OCI-LY3 (cell line): Measurements from ENCODE around the gene DRG2.

Experiments used
- H2AFZ ChIP-seq: fragments of 200-600, 300-600 bp; shearing (Covaris generic); 2 replicates; pipeline ENCODE4 v1.6.0; 2014; ENCODE audit warnings: antibody characterized with exemption, low read depth, low read length
- H3K27ac ChIP-seq: fragments of 200-600, 300-600 bp; sonication (generic); 2 replicates; pipeline ENCODE4 v1.5.1; 2014; ENCODE audit warnings: mild to moderate bottlenecking, low read length, moderate library complexity, mixed read lengths
- H3K27me3 ChIP-seq: fragments of 200-600, 300-600 bp; sonication (generic); 2 replicates; pipeline ENCODE4 v1.6.1; 2014; ENCODE audit warnings: low read depth, low read length, mixed read lengths
- H3K36me3 ChIP-seq: fragments of 200-600, 300-600 bp; sonication (generic); replicated peaks from 2 replicates; pipeline ENCODE3; 2014; ENCODE audit warnings: low read depth, low read length, mixed read lengths
- H3K4me1 ChIP-seq: fragments of 300-600, 200-600 bp; sonication (generic); 2 replicates; pipeline ENCODE4 v1.6.1; 2014; ENCODE audit warnings: low read length, mixed read lengths
- H3K4me2 ChIP-seq: fragments of 200-600, 300-600 bp; sonication (generic); 2 replicates; pipeline ENCODE4 v1.6.1; 2014; ENCODE audit warnings: low read length, mixed read lengths
- H3K4me3 ChIP-seq: fragments of 300-600, 200-600 bp; sonication (generic); 2 replicates; pipeline ENCODE4 v1.5.1; 2014; ENCODE audit warnings: antibody characterized with exemption, mild to moderate bottlenecking, low read length, moderate library complexity
- H3K79me2 ChIP-seq: fragments of 300-600, 200-600 bp; shearing (Covaris generic); 2 replicates; pipeline ENCODE4 v1.6.1; 2014; ENCODE audit warnings: mild to moderate bottlenecking, low read length, mixed read lengths
- H3K9ac ChIP-seq: fragments of 300-600, 200-600 bp; shearing (Covaris generic); 2 replicates; pipeline ENCODE4 v1.6.0; 2014; ENCODE audit warnings: mild to moderate bottlenecking, low read length, moderate library complexity
- H3K9me3 ChIP-seq: fragments of 200-600, 300-600 bp; shearing (Covaris generic); 2 replicates; pipeline ENCODE4 v1.6.1; 2014; ENCODE audit warnings: low read length, mixed read lengths; ENCODE audit not compliant: insufficient read depth
- H4K20me1 ChIP-seq: fragments of 200-600, 300-600 bp; sonication (generic); 2 replicates; pipeline ENCODE4 v1.6.1; 2016; ENCODE audit warnings: low read length, mixed read lengths; ENCODE audit not compliant: insufficient read depth
- CTCF ChIP-seq: fragments of 200-600, 300-600 bp; sonication (generic); IDR thresholded peaks from 2 replicates; pipeline ENCODE4 v1.5.1; 2014; ENCODE audit warnings: antibody characterized with exemption, low read length, low read depth
- EZH2phosphoT487 ChIP-seq: fragments of 200-600 bp; shearing (Covaris generic); IDR thresholded peaks from 2 replicates; pipeline ENCODE4 v1.6.1; 2018; ENCODE audit warnings: antibody characterized with exemption, mixed run types, low read depth

The DRG2 gene

GRCh38 chr17:18100616-18101015, 12.9 kb downstream of the DRG2 start:
- Histone ChIP-seq H3K4me2 (no peak overlapping the region), H3K27me3 (no peaks in the 10 kb centered on the region), H3K27ac (no peak overlapping the region), H3K9me3 (no peaks in the 10 kb centered on the region), H2AFZ (no peak overlapping the region), H3K4me1 (no peaks in the 10 kb centered on the region), H3K79me2 (no peaks in the 10 kb centered on the region), H3K36me3 (no peaks in the 10 kb centered on the region), H4K20me1 (no peaks in the 10 kb centered on the region), H3K9ac (no peak overlapping the region), H3K4me3 (no peak overlapping the region)
- no peak for TF ChIP-seq CTCF
- no peak for TF ChIP-seq EZH2phosphoT487

GRCh38 chr17:18101828-18102227, 14.1 kb downstream of the DRG2 start:
- H3K9me3 ChIP-seq, result no peaks in the 10 kb centered on the region
- H3K4me2 ChIP-seq, result no peak overlapping the region
- no peaks in the 10 kb centered on the region for H3K4me1 ChIP-seq
- H2AFZ ChIP-seq, result no peak overlapping the region
- no peaks in the 10 kb centered on the region for H3K79me2 ChIP-seq
- TF ChIP-seq EZH2phosphoT487 (no peak), CTCF (no peak)
- H3K9ac ChIP-seq, result no peak overlapping the region
- H4K20me1 ChIP-seq, result no peaks in the 10 kb centered on the region
- H3K27me3 ChIP-seq, result no peaks in the 10 kb centered on the region
- H3K27ac ChIP-seq, result no peak overlapping the region
- H3K4me3 ChIP-seq, result no peak overlapping the region
- H3K36me3 ChIP-seq, result no peaks in the 10 kb centered on the region

GRCh38 chr17:18102640-18103039, 14.9 kb downstream of the DRG2 start:
- Histone ChIP-seq H3K36me3 (no peaks in the 10 kb centered on the region), H3K4me3 (no peak overlapping the region), H4K20me1 (no peaks in the 10 kb centered on the region), H3K9ac (no peak overlapping the region), H3K9me3 (no peaks in the 10 kb centered on the region), H3K4me2 (no peak overlapping the region), H3K27me3 (no peaks in the 10 kb centered on the region), H2AFZ (no peak overlapping the region), H3K79me2 (no peaks in the 10 kb centered on the region), H3K27ac (no peak overlapping the region), H3K4me1 (no peaks in the 10 kb centered on the region)
- TF ChIP-seq EZH2phosphoT487, result no peak
- TF ChIP-seq CTCF, result no peak

- Histone ChIP-seq H2AFZ (no peak overlapping the region), H3K4me2 (no peak overlapping the region), H3K4me1 (no peaks in the 10 kb centered on the region), H3K4me3 (no peak overlapping the region), H3K9ac (no peak overlapping the region), H3K9me3 (no peaks in the 10 kb centered on the region), H3K36me3 (no peaks in the 10 kb centered on the region), H3K27ac (no peak overlapping the region), H3K27me3 (no peaks in the 10 kb centered on the region), H3K79me2 (no peaks in the 10 kb centered on the region), H4K20me1 (no peaks in the 10 kb centered on the region)
- TF ChIP-seq EZH2phosphoT487 (no peak), CTCF (no peak)
Observed at GRCh38 chr17:18105027-18105426, 17.3 kb downstream of the DRG2 start.
